Hepatocyte (in vitro differentiated cells): ENCODE measurements around the gene KCNMA1.

Experiments used
- CTCF ChIP-seq: fragments of 200-600 bp; sonication (generic); IDR thresholded peaks from 2 replicates; pipeline ENCODE4 v1.5.1; 2016; ENCODE audit warnings: antibody characterized with exemption, mild to moderate bottlenecking; ENCODE audit not compliant: poor library complexity
- EZH2 ChIP-seq: fragments of 200-600 bp; sonication (generic); IDR thresholded peaks from 2 replicates; pipeline ENCODE4 v1.6.1; 2016; ENCODE audit warnings: antibody characterized with exemption, mild to moderate bottlenecking, borderline replicate concordance
- EZH2phosphoT487 ChIP-seq: fragments of 200-600 bp; sonication (generic); IDR thresholded peaks from one replicate; pipeline ENCODE4 v1.6.1; 2018; ENCODE audit warnings: antibody characterized with exemption, mild to moderate bottlenecking, low read depth, moderate library complexity; ENCODE audit not compliant: unreplicated experiment, severe bottlenecking

- no peak for TF ChIP-seq CTCF
- no peak for TF ChIP-seq EZH2
- no peak for TF ChIP-seq EZH2phosphoT487
These were observed 190.9 kb downstream of the KCNMA1 start for GRCh38 chr10:77446700-77447099.
